OCI-LY7 (cell line): ENCODE results near the gene TRPV6.

Experiments used
- CTCF ChIP-seq: fragments of 200-600 bp; sonication (generic); conservative IDR thresholded peaks from 2 replicates; pipeline ENCODE4 v1.5.1; 2014; ENCODE audit warnings: mild to moderate bottlenecking, antibody characterized with exemption, low read length, moderate library complexity, mixed read lengths
- EZH2phosphoT487 ChIP-seq: fragments of 200-600 bp; sonication (generic); IDR thresholded peaks from 2 replicates; pipeline ENCODE4 v1.6.1; 2018; ENCODE audit warnings: low read depth, borderline replicate concordance, mild to moderate bottlenecking, mixed run types, antibody characterized with exemption, low read length, moderate library complexity, mixed read lengths

DNA sequence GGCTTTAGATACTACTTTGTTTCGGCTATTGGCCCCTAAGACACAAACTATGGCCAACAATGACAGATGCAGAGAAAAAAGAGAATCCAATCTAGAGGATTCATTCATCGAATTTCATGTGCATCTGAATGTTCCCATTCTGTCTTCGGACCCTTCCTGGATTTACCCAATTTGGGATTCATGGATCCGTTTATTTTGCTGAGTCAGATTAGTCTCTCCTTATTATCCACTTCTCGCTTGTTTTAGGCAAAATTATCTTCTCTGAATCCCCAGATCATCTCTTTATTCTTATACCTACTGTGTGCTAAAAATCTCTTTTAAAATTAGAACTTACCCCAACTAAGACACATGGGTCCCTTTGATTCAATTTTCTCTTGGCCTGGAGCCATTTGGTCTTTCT lies 6.5 kb downstream of the TRPV6 start:
- TF ChIP-seq CTCF = no peak
- TF ChIP-seq EZH2phosphoT487 = no peak
